Ishikawa (cell line): ENCODE results near the gene DLK2.

Experiments
- CEBPB ChIP-seq: IDR thresholded peaks from 2 replicates; pipeline ENCODE4 v1.6.1; 2012
- CREB1 ChIP-seq: IDR thresholded peaks from 2 replicates; pipeline ENCODE4 v1.6.1; 2012; ENCODE audit warnings: low read depth
- EGR1 ChIP-seq: IDR thresholded peaks from 2 replicates; pipeline ENCODE4 v1.6.1; 2012
- EP300 ChIP-seq: IDR thresholded peaks from 2 replicates; pipeline ENCODE4 v1.6.1; 2012; ENCODE audit warnings: borderline replicate concordance
- FOXM1 ChIP-seq: IDR thresholded peaks from 2 replicates; pipeline ENCODE4 v1.6.1; 2012; ENCODE audit warnings: low read depth, borderline replicate concordance
- MAX ChIP-seq: IDR thresholded peaks from 2 replicates; pipeline ENCODE4 v1.6.1; 2012
- NFIC ChIP-seq: IDR thresholded peaks from 2 replicates; pipeline ENCODE4 v1.6.1; 2012
- RAD21 ChIP-seq: IDR thresholded peaks from 2 replicates; pipeline ENCODE4 v1.6.1; 2012; ENCODE audit warnings: low read depth
- REST ChIP-seq: IDR thresholded peaks from 2 replicates; pipeline ENCODE4 v1.6.1; 2012; ENCODE audit warnings: low read depth, mild to moderate bottlenecking
- TAF1 ChIP-seq: IDR thresholded peaks from 2 replicates; pipeline ENCODE4 v1.6.1; 2012; ENCODE audit warnings: low read depth, mild to moderate bottlenecking
- TCF12 ChIP-seq: IDR thresholded peaks from 2 replicates; pipeline ENCODE4 v1.6.1; 2012; ENCODE audit warnings: low read depth
- TEAD4 ChIP-seq: IDR thresholded peaks from 2 replicates; pipeline ENCODE4 v1.6.1; 2012
- USF1 ChIP-seq: IDR thresholded peaks from 2 replicates; pipeline ENCODE4 v1.6.1; 2012
- YY1 ChIP-seq: IDR thresholded peaks from 2 replicates; pipeline ENCODE4 v1.6.1; 2012; ENCODE audit warnings: low read depth
- ZBTB7A ChIP-seq: IDR thresholded peaks from 2 replicates; pipeline ENCODE4 v1.6.1; 2012; ENCODE audit warnings: low read depth

DLK2 gene

GRCh38 chr6:43491750-43492661, 36.7 kb upstream of the DLK2 start:
- no peak for TF ChIP-seq TCF12
- TF ChIP-seq NFIC = peak; percentile 18; the same call in 1 of the 2 replicates
- TF ChIP-seq EGR1 = no peak
- TF ChIP-seq TEAD4 = 0 out of 2 replicates have a peak, but pooled peaks have one; percentile 30

GRCh38 chr6:43490523-43490939, 35.2 kb upstream of the DLK2 start:
- no peak for TF ChIP-seq TEAD4
- TF ChIP-seq CREB1 = no peak
- no peak for TF ChIP-seq RAD21
- TF ChIP-seq TCF12 = no peak
- no peak for TF ChIP-seq USF1
- no peak for TF ChIP-seq YY1
- TF ChIP-seq REST = no peak
- no peak for TF ChIP-seq FOXM1
- no peak for TF ChIP-seq MAX
- no peak for TF ChIP-seq EP300
- no peak for TF ChIP-seq CEBPB

- TF ChIP-seq REST (no peak), MAX (no peak), CREB1 (no peak), TCF12 (no peak), YY1 (no peak), ZBTB7A (no peak), RAD21 (no peak), TEAD4 (no peak), EP300 (no peak), TAF1 (no peak), EGR1 (no peak), USF1 (no peak)
These were observed 34.1 kb upstream of the DLK2 start for GRCh38 chr6:43489277-43490072.

GRCh38 chr6:43488667-43489276, 33.4 kb upstream of the DLK2 start:
- TF ChIP-seq NFIC (no peak), EP300 (no peak), CEBPB (no peak), ZBTB7A (no peak), RAD21 (no peak), FOXM1 (no peak)

GRCh38 chr6:43481591-43482236, 26.4 kb upstream of the DLK2 start:
- no peak for TF ChIP-seq TEAD4
- no peak for TF ChIP-seq YY1

- no peak for TF ChIP-seq MAX
- no peak for TF ChIP-seq USF1
- no peak for TF ChIP-seq CEBPB
- TF ChIP-seq TCF12 = no peak
- TF ChIP-seq RAD21 = no peak
- no peak for TF ChIP-seq YY1
These were observed 25.7 kb upstream of the DLK2 start for GRCh38 chr6:43481075-43481474.
